Measurements from ENCODE around the gene OPTC.

The OPTC gene

DNA sequence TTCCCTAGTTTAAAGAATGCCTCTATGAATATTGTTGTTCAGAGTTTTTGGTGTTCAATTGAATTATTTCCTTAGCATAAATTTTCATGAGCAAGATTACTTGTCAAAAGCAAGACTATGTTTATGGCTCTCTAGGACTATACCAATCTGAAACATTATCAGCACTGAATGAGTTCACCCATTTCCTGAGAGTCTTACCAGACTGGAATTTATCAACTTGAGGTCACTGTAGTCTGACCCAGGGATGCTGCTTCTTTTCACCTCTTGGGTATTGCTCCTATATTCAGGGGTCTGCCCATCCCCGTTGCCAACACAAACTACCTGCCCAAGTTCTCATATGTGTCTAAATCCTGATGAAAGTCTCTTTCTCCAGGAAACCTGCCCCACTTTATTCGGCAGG is 42.6 kb downstream of the OPTC start:
- DNase-seq (ENCODE audit: low spot score), result no peak

GRCh38 chr1:203536980-203537455 is 43.1 kb downstream of the OPTC start:
- DNase-seq (ENCODE audit: low spot score), result no peak

DNA sequence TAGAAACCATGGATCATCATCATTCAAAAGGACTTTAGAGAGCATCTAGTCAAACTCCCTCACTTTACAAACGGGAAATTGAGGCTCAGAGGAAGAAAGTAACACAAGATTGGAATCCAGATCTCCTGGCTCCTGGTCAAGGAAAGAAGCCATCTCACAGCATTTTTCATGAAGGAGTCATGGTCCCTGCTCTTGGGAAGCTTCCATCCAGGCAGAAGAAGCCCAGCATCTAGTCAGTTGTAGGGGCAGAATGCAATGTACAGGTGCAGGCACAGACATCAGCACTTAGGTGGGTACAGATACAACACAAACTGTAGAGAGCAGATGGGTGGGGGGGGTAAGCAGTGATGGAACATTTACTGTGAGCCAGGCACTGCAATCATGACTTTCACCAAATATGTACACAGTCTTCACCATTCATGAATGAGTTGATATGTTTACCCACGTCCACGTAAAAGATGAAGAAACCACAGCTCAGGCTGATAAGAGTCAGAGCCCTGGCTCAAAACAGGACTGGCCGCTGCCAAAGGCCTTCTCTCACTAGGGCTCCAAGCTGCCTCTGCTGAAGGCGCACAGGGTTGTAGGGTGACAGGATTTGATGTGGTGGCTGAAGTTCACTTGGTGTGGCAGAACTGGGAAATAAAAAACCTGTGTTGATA is 44.0 kb downstream of the OPTC start:
- DNase-seq (ENCODE audit: low spot score), result no peak

DNA sequence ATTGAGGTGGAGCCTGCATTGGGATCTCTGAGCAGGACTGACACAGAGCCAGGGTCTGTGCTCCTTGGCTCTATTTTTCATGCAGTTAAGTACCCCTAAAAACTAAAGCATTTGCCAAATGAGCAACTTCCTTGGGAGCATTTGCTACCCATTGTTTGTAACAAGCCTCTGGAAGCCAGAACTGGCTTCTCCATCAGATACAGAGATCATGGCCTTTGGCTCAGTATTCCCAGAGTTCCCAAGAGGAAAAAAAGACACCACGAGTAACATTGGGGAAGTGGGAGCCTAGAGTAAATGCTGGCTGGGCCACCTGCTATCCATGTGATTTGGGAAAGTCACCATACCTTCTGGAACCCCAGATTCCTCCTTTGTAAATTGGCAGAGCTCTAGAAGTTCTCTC is 44.8 kb downstream of the OPTC start:
- no peak for DNase-seq (ENCODE audit: low spot score)

DNA sequence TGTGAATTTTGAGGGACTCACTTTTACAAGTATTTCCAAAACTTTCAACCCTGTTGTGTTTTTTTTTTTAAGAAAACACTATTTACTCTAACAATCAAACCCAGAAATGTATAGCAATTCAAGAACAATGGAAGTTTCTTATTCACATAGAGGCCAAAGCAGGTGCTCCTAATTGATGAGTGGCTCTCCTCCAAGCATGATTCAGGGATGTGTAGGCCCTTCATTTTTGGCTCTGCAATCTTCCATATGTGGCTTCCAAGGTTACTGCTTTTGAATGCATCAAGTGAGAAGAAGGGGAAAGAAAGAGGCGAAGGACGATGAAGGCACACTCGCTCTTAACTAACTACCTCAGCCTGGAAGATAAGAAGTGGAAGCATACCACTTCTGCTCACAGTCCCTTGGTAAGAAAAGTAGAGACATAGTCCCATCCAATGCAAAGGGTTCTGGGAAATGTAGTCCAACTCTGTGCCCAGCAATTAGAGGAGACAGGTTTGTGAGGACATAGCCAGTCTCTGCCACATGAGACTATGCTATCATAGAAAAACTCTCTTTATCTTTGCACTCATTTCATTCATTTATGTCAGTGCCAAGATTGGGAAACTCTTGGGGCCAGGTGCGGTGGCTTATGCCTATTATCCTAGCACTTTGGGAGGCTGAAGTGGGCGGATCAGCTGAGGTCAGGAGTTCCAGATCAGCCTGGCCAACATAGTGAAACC is 46.0 kb downstream of the OPTC start:
- no peak for DNase-seq (ENCODE audit: low spot score)

GRCh38 chr1:203544485-203544884 is 50.5 kb downstream of the OPTC start:
- no peak for DNase-seq (ENCODE audit: low spot score)

GRCh38 chr1:203544978-203545816 is 51.2 kb downstream of the OPTC start:
- no peak for DNase-seq (ENCODE audit: low spot score)

- DNase-seq (ENCODE audit: low spot score), result no peak
Observed at GRCh38 chr1:203546274-203546673, 52.3 kb downstream of the OPTC start.

DNA sequence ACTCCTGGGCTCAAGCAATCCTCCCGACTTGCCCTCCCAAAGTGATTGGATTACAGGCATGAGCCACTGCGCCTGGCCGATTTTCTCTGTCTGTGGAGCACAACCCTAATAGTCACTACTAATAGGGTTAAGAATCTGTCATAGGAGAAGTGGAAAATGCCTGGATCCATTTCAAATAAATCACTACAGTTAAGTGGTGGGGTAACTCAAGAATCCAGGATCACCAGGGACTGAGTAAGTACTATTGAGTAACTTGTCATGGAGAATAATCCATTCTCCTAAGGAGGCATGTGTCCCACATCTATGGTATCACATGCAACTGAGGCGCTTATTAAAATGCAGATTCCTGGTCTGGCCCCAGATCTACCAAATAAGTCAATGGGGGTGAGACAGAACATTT is 53.2 kb downstream of the OPTC start:
- no peak for DNase-seq (ENCODE audit: low spot score)

DNA sequence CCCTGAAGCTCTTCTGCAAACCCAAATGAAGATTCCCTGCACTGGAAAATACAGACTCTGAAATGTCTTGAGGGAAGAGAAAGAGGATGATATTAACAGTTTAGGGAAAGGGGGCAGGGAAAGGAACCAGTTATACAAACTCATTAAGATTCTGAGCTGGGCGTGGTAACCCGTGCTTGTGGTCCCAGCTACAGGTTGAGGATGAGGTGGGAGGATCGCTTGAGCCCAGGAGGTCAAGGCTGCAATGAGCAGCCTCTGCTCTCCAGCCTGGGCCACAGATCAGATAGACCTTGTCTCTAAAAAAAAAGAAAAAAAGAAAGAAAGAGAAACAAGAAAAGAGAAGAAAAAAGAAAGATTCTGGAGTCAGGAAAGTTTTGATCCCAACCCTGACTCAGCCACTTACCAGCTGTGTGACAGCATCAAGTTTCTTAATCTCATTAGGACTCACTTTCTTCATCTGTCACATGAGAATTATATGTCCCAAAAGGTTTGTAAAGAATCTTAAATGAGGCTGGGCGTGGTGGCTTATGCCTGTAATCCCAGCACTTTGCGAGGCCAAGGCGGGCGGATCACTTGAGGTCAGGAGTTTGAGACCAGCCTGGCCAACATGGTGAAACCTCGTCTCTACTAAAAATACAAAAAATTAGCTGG is 53.9 kb downstream of the OPTC start:
- DNase-seq (ENCODE audit: low spot score), result no peak

DNA sequence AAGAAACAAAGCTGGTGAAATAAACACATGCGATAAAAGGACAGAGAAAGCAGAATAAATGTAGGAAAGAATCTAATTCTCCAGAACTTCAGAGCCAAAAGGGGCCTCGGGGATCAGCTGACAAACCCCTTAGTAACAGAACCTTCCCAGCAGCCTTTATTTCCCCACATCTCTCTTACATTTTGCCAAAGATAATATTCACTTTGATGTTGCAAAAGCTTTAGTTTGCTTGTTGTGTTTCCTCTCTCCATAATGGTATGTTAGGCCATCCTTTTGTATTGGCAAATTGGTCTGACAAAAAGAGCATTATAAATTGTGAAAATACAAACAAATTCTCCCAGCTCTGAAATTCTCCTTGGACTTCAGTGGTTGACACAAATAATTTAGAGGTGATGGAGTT is 54.9 kb downstream of the OPTC start:
- no peak for DNase-seq (ENCODE audit: low spot score)

DNA sequence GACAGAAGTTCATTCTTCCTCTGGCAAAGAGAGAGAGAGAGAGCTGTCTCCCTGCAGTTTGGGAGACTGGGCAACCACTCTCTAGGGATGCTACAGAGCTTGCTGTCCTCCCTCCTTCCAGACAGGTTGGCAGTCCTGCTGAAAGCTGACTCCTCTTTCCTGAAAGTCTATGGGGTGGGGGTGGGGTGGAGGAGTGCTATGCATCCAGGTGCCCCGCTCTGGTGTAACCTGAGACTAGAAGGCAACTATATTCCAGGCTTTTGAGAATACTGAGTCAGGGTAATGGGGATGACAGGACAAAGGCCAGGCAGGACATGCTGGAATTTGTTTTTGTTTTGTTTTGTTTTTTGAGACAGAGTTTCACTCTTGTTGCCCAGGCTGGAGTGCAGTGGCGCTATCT is 55.4 kb downstream of the OPTC start:
- no peak for DNase-seq (ENCODE audit: low spot score)

DNA sequence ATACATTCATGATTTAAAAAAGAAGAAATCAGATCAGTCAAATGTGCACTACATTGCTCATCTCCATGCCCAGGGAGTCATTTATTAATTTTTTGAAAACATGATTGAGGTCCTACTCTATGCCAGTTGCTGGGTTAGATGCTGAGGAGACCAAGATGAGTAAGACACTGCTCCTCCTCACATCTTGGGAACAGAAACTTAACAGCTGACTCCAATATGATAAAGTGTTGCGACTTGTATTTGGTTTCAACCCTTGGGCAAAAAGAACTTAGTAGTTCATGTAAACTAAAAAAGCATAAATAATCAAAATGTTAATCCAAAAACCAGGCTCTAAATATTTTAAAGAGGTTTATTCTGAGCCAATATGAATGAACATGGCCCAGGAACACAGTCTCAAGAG is 56.9 kb downstream of the OPTC start:
- DNase-seq (ENCODE audit: low spot score), result no peak

DNA sequence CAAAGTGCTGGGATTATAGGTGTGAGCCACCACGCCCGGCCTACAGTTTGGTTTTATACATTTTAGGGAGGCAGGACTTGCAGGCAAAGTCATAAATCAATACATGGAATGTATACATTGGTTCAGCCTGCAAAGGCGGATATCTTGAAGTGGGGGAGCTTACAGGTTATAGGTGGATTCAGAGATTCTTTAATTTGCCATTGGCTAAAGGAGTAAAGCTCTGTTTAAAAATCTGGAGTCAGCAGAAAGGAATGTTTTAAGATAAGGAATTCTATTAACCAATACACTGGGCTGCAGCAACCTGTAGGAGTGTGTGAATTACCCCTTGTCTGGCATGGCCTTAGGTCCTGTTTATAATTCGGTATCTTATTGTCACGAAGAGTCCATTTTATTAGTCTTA is 57.6 kb downstream of the OPTC start:
- DNase-seq (ENCODE audit: low spot score), result no peak

DNA sequence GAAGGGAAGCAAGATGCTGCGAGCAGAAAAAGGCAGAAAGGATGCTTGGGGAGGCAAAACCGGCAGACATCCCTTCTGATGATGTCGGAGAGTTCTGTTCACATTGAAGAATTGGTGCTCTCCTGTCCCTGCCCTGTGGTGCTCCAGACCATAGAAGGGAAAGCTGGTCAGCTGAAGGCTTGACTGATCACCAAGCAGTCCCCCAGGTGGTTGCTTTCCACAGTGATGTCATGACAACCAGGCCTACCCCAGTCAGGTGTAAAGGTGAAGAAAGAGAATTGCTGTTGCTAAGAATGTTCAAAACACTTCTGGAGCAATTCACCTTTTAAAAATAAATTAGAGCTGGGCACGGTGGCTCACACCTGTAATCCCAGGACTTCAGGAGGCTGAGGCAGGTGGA is 59.5 kb downstream of the OPTC start:
- no peak for DNase-seq (ENCODE audit: low spot score)

- DNase-seq (ENCODE audit: low spot score), result no peak
Observed at GRCh38 chr1:203554071-203554470, 60.1 kb downstream of the OPTC start.

DNA sequence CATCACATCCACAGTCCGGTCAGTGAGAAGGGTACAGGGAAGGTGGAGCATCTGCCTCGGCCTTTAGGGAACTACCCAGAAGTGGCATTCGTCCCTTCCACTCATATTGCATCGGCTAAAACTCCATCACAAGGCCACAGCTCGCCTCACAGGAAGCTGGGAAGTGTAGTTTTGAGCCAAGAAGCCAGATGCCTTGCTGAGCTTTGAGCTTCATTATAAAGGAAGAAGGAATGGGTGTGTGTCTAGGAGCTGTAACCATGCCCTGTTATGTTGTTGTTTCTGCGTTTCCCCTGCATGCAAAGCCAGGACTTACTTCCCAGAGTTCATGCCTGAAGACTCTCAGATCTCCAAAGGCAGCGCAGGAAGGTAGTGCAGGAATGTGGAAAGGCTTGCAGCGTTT is 61.1 kb downstream of the OPTC start:
- no peak for DNase-seq (ENCODE audit: low spot score)

DNA sequence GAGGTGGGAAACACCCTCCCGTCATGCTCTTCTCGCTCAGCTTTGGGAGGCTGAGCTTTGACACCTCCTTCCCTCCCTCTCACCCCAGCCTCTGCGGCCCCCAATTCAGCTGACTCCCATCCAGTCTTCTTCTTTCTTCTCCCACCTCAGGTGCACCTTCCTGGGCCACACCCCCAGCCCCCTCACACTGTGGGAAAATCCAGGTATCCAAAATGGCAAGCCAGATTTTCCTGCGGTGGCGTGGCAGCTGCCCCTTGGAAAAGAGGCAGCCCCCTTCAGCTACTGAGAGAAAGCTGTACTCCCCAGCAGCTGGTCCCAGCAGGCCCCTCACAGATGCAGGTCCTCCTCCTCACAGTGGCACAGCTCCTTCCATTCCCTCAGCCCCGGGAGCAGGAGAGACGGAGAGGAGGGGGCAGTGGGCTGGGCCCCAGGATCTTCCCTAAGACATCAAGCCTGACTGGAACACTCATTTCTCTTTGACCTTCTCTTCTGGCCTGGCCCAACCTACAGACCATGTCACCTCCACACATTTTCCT is 61.6 kb downstream of the OPTC start:
- no peak for DNase-seq (ENCODE audit: low spot score)

- no peak for DNase-seq (ENCODE audit: low spot score)
Observed at GRCh38 chr1:203556047-203556851, 62.3 kb downstream of the OPTC start.

DNA sequence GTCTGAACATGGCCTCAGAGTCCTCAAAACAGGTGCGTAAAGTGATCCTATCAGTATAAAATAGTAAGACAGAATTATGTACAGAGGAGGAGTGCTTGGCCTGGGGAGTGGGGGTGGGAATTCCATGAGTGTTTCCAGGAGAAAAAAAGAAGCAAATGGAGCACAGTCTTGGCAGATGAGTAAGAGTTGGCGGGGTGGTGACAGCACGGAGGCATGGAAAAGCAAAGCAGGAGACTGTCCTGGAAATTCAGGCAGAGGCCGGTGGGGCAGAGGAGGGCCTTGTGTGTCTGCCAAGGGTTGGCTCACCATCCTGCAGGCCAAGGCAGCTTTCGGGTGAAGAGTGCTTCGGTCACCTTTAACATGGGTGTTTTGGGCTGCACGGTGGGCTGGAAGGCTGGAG is 63.4 kb downstream of the OPTC start:
- no peak for DNase-seq (ENCODE audit: low spot score)

GRCh38 chr1:203558064-203558760 is 64.3 kb downstream of the OPTC start:
- DNase-seq (ENCODE audit: low spot score), result no peak

All from hematopoietic multipotent progenitor cell treated with erythropoietin and hydrocortisone succinate and interleukin-3 and kit ligand, for 15 days (in vitro differentiated cells).